K562 (cell line): Measurements from ENCODE around the gene CRELD2. TPM values are rescaled to one million over a fixed set of nuclear protein-coding genes. Genes with fewer than 3 reads are reported as not detected.

ENCODE experiments used
- ESRRB ChIP-seq: fragments of 250-450 bp; sonication (Bioruptor Pico); IDR thresholded peaks from 2 replicates; pipeline ENCODE4 v1.5.0; 2020; ENCODE audit warnings: mild to moderate bottlenecking, moderate library complexity, borderline replicate concordance
- GMEB1 ChIP-seq: fragments of 250-450 bp; sonication (Bioruptor Pico); IDR thresholded peaks from 2 replicates; pipeline ENCODE4 v1.4.0; 2020; ENCODE audit warnings: mild to moderate bottlenecking
- HNRNPLL ChIP-seq: fragments of 200-400 bp; formaldehyde crosslinking; IDR thresholded peaks from 2 replicates; pipeline ENCODE4 v1.6.1; 2017; ENCODE audit warnings: low read length, low read depth, mild to moderate bottlenecking; ENCODE audit not compliant: poor library complexity, severe bottlenecking
- NR1H2 ChIP-seq: sonication (generic); formaldehyde crosslinking; IDR thresholded peaks from 2 replicates; pipeline ENCODE4 v1.4.0; 2020; ENCODE audit warnings: mild to moderate bottlenecking, missing genetic modification reagents
- PTRF ChIP-seq: fragments of 450-650 bp; IDR thresholded peaks from 2 replicates; pipeline ENCODE4 v1.6.1; 2016; ENCODE audit warnings: mild to moderate bottlenecking, missing genetic modification characterization, missing compliant biosample characterization
- TAF9B ChIP-seq: fragments of 450-650 bp; IDR thresholded peaks from 2 replicates; pipeline ENCODE4 v1.6.1; 2018; ENCODE audit warnings: mild to moderate bottlenecking; ENCODE audit not compliant: partially characterized antibody
- TFAP4 ChIP-seq: sonication (generic); formaldehyde crosslinking; IDR thresholded peaks from 2 replicates; pipeline ENCODE4 v1.8.0; 2022; ENCODE audit warnings: missing genetic modification reagents, mild to moderate bottlenecking, moderate library complexity, borderline replicate concordance
- ZFX ChIP-seq: sonication (generic); formaldehyde crosslinking; IDR thresholded peaks from 2 replicates; pipeline ENCODE4 v1.8.0; 2022; ENCODE audit warnings: mild to moderate bottlenecking, missing genetic modification reagents, moderate library complexity
- polyA plus RNA-seq, 8 experiments: library from polyadenylated mRNA; depleted of rRNA in 4 of 8; stranded (reverse) in 5 of 8; unstranded in 3 of 8; fragments of >200 nt; fragmentation: Nextera tagmentation in 2 of 8; fragmentation: Illumina TruSeq in 1 of 8; extraction: Ambion mirVana in 2 of 8; extraction: Trizol in 1 of 8; gene quantifications; 2 replicates each; pipeline versions ENCODE4 v1.2.1 to v1.2.3, GENCODE V29; 2011 to 2014; ENCODE audit warnings: inconsistent platforms in 1 of 8, missing spikeins in 1 of 8
- total RNA-seq, 7 experiments: library from RNA; depleted of rRNA in 6 of 7; stranded (reverse); fragments of >200 nt in 6 of 7; fragmentation: Illumina TruSeq in 2 of 7; extraction: Trizol in 2 of 7; gene quantifications; 2 replicates each; pipeline versions ENCODE4 v1.2.1 to v1.2.3, GENCODE V29; 2011 to 2021; ENCODE audit warnings: low replicate concordance in 1 of 7
- TF ChIP-seq, protein P1 (sequence below): fragments of 250-450 bp; sonication (Bioruptor Pico); IDR thresholded peaks from 2 replicates; pipeline ENCODE4 v1.4.0; 2020; ENCODE audit warnings: borderline replicate concordance
- TF ChIP-seq, protein P2 (sequence below): fragments of 200-600 bp; sonication (generic); IDR thresholded peaks from one replicate; pipeline ENCODE4 v1.6.1; 2012; ENCODE audit warnings: mild to moderate bottlenecking, low read depth, low read length, inconsistent platforms

The CRELD2 gene
- total and polyA plus RNA-seq, 9 of the 15 experiments (the other 6 are each of a cell fraction or from before 2014, with no cell fraction given) = 0.96 to 25.3 (median 8.8) TPM

DNA sequence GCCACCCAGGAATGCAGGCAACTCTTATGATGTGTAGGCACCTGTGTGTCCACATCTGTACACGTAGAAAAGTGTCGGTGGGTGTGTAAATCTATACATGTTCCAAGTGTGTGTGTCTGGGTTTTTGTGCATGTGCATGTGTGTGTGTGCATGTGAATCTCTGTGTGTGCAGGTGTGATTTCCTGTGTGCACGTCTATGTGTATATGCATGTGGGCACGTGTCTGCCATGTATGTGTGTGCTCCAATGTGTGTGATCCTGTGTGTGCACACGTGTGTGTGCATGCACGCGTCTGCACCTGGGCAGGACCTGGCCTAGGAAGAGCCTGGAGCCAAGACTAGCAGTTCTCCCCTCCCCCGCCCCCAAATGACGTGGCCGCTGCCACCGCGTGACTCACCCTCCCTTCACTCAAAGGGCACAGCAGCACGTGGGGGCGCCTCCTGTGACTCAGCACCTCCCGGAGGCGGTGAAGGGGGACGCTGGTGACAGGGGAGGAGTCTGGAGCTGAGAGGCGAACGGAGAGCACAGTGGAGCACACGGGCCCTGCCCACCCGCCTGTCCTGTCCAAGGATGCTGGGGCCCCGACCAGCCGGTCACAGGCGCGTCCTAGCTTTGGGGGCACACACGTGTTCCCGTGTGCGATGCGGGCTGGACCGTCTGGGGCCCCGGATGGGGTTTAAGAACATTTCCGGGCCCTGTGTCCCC lies 52.2 kb downstream of the CRELD2 start (continued):
- TF ChIP-seq TAF9B (peak; percentile 96), PTRF (tag) (no peak), HNRNPLL (no peak), GMEB1 (no peak), TFAP4 (CRISPR knock-in tag) (peak; percentile 82), ESRRB (CRISPR knock-in tag) (no peak), ZFX (CRISPR knock-in tag) (peak; percentile 81), NR1H2 (CRISPR knock-in tag) (no peak)
- TF ChIP-seq, protein P1, sequence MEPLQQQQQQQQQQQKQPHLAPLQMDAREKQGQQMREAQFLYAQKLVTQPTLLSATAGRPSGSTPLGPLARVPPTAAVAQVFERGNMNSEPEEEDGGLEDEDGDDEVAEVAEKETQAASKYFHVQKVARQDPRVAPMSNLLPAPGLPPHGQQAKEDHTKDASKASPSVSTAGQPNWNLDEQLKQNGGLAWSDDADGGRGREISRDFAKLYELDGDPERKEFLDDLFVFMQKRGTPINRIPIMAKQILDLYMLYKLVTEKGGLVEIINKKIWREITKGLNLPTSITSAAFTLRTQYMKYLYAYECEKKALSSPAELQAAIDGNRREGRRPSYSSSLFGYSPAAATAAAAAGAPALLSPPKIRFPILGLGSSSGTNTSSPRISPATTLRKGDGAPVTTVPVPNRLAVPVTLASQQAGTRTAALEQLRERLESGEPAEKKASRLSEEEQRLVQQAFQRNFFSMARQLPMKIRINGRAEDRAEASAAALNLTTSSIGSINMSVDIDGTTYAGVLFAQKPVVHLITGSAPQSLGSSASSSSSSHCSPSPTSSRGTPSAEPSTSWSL (CRISPR knock-in tag) = no peak
- TF ChIP-seq, protein P2, sequence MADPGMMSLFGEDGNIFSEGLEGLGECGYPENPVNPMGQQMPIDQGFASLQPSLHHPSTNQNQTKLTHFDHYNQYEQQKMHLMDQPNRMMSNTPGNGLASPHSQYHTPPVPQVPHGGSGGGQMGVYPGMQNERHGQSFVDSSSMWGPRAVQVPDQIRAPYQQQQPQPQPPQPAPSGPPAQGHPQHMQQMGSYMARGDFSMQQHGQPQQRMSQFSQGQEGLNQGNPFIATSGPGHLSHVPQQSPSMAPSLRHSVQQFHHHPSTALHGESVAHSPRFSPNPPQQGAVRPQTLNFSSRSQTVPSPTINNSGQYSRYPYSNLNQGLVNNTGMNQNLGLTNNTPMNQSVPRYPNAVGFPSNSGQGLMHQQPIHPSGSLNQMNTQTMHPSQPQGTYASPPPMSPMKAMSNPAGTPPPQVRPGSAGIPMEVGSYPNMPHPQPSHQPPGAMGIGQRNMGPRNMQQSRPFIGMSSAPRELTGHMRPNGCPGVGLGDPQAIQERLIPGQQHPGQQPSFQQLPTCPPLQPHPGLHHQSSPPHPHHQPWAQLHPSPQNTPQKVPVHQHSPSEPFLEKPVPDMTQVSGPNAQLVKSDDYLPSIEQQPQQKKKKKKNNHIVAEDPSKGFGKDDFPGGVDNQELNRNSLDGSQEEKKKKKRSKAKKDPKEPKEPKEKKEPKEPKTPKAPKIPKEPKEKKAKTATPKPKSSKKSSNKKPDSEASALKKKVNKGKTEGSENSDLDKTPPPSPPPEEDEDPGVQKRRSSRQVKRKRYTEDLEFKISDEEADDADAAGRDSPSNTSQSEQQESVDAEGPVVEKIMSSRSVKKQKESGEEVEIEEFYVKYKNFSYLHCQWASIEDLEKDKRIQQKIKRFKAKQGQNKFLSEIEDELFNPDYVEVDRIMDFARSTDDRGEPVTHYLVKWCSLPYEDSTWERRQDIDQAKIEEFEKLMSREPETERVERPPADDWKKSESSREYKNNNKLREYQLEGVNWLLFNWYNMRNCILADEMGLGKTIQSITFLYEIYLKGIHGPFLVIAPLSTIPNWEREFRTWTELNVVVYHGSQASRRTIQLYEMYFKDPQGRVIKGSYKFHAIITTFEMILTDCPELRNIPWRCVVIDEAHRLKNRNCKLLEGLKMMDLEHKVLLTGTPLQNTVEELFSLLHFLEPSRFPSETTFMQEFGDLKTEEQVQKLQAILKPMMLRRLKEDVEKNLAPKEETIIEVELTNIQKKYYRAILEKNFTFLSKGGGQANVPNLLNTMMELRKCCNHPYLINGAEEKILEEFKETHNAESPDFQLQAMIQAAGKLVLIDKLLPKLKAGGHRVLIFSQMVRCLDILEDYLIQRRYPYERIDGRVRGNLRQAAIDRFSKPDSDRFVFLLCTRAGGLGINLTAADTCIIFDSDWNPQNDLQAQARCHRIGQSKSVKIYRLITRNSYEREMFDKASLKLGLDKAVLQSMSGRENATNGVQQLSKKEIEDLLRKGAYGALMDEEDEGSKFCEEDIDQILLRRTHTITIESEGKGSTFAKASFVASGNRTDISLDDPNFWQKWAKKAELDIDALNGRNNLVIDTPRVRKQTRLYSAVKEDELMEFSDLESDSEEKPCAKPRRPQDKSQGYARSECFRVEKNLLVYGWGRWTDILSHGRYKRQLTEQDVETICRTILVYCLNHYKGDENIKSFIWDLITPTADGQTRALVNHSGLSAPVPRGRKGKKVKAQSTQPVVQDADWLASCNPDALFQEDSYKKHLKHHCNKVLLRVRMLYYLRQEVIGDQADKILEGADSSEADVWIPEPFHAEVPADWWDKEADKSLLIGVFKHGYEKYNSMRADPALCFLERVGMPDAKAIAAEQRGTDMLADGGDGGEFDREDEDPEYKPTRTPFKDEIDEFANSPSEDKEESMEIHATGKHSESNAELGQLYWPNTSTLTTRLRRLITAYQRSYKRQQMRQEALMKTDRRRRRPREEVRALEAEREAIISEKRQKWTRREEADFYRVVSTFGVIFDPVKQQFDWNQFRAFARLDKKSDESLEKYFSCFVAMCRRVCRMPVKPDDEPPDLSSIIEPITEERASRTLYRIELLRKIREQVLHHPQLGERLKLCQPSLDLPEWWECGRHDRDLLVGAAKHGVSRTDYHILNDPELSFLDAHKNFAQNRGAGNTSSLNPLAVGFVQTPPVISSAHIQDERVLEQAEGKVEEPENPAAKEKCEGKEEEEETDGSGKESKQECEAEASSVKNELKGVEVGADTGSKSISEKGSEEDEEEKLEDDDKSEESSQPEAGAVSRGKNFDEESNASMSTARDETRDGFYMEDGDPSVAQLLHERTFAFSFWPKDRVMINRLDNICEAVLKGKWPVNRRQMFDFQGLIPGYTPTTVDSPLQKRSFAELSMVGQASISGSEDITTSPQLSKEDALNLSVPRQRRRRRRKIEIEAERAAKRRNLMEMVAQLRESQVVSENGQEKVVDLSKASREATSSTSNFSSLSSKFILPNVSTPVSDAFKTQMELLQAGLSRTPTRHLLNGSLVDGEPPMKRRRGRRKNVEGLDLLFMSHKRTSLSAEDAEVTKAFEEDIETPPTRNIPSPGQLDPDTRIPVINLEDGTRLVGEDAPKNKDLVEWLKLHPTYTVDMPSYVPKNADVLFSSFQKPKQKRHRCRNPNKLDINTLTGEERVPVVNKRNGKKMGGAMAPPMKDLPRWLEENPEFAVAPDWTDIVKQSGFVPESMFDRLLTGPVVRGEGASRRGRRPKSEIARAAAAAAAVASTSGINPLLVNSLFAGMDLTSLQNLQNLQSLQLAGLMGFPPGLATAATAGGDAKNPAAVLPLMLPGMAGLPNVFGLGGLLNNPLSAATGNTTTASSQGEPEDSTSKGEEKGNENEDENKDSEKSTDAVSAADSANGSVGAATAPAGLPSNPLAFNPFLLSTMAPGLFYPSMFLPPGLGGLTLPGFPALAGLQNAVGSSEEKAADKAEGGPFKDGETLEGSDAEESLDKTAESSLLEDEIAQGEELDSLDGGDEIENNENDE = no peak
